Adrenal gland (tissue), 5 donors: ENCODE measurements around the gene SORBS2.

Experiments
- CTCF ChIP-seq, 6 experiments: fragments of 450-650 bp in 4 of 6; fragments of 200-600 bp in 2 of 6; sonication (generic) in 1 of 6; IDR thresholded peaks; 1 replicate in 5 of 6; 2 replicates in 1 of 6; pipeline versions ENCODE4 v1.5.1 to v1.8.0; 2016 to 2021; ENCODE audit warnings: antibody characterized with exemption in 6 of 6, mild to moderate bottlenecking in 2 of 6, moderate library complexity in 1 of 6
- POLR2A ChIP-seq, 2 donors: fragments of 450-650 bp; IDR thresholded peaks; one replicate each; pipeline ENCODE4 v1.6.1; 2017; ENCODE audit warnings: antibody characterized with exemption in 2 of 2, mild to moderate bottlenecking in 2 of 2, moderate library complexity in 1 of 2
- donor health status: DM: no; HTN: no; CAD: no.

GRCh38 chr4:185657699-185658098 is 154.3 kb downstream of the SORBS2 start:
- no peak for TF ChIP-seq CTCF (IDR thresholded peaks at IDR 0.05)
- TF ChIP-seq POLR2A (IDR thresholded peaks at IDR 0.05), result no peak
